SU-DHL-6 (cell line): Measurements from ENCODE around the gene RNF220.

ENCODE experiments used
- EZH2phosphoT487 ChIP-seq: fragments of 200-600 bp; sonication (generic), shearing (Covaris generic); conservative IDR thresholded peaks from 2 replicates; pipeline ENCODE4 v1.6.1; 2018; ENCODE audit warnings: mild to moderate bottlenecking, antibody characterized with exemption, low read length, moderate library complexity, mixed read lengths
- TF ChIP-seq, protein P1 (sequence below): fragments of 200-600 bp; sonication (generic); IDR thresholded peaks from one replicate; pipeline ENCODE4 v1.5.1; 2017; ENCODE audit warnings: antibody characterized with exemption, mild to moderate bottlenecking, low read length, moderate library complexity; ENCODE audit not compliant: insufficient read depth, poor library complexity, severe bottlenecking

DNA sequence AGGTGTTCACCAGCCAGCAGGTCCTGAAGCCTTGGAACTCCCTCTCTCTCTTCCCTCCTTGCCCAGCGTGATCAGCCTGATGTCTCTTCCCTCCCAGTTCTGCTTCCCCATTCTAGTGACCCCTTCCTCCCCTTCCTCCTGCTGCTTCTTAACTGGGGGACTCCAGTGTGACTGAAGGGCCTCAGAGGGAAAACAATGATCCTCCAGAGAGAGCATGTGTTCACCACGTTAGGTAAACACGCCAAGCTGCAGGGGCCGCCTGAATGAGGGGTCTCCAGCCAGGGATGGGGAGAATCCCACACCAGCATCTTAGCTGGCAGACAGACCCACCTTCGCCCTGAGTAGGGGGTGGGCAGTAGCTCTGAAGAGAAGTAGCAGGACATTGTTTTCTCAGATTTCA, 144.5 kb downstream of the RNF220 start:
- TF ChIP-seq, protein P1, sequence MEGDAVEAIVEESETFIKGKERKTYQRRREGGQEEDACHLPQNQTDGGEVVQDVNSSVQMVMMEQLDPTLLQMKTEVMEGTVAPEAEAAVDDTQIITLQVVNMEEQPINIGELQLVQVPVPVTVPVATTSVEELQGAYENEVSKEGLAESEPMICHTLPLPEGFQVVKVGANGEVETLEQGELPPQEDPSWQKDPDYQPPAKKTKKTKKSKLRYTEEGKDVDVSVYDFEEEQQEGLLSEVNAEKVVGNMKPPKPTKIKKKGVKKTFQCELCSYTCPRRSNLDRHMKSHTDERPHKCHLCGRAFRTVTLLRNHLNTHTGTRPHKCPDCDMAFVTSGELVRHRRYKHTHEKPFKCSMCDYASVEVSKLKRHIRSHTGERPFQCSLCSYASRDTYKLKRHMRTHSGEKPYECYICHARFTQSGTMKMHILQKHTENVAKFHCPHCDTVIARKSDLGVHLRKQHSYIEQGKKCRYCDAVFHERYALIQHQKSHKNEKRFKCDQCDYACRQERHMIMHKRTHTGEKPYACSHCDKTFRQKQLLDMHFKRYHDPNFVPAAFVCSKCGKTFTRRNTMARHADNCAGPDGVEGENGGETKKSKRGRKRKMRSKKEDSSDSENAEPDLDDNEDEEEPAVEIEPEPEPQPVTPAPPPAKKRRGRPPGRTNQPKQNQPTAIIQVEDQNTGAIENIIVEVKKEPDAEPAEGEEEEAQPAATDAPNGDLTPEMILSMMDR: no peak
- TF ChIP-seq EZH2phosphoT487: no peak
